HG03520 (cell line): ENCODE data around the gene LNX1.
A peak's percentile ranks its signal among the peaks of the same experiment; 100 is the strongest.

Experiments used
- ATAC-seq: cut with Tn5 transposase; IDR thresholded peaks from one replicate; pipeline ENCODE4 v1.9.1; 2021; ENCODE audit warnings: mild to moderate bottlenecking, moderate library complexity; ENCODE audit not compliant: unreplicated experiment

LNX1 gene

GRCh38 chr4:53601251-53601764 is 10.0 kb upstream of the LNX1 start:
- ATAC-seq, result peak; percentile 54

- ATAC-seq, result peak; percentile 60
Observed at GRCh38 chr4:53599632-53600031, 8.3 kb upstream of the LNX1 start.

DNA sequence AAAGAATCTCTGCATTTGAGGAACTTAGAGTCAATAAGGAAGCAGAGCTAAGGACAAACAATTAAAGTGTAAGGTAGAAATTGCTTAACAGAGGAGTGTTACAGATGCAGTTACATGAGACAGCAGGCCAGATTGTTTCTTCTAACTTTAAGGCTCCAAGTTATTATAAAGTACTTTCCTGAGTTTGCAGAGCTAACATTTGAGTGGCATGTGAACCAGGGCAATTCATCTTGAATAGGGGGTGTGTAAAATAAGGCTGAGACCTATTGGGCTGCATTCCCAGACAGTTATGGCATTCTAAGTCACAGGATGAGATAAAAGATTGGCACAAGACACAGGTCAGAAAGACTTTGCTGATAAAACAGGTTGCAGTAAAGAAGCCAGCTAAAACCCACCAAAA is 7.6 kb upstream of the LNX1 start:
- no peak for ATAC-seq

DNA sequence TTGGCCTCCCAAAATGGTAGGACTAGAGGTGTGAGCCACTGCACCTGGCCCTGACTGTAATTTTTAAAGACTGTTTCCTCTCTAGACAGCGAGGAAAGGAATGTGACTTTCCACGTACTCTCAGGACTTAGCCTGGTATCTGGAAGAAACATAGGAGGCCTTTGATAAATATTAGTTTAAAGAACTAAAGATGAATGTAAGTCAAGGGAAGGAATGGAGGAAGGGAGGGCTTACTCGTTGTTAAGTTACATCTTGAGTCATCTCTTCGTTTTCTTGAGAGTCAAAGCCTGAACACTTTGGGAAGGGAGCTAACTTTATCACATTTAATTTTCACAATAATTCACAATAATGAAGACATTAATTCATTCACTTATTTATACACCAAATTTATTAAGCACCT is 7.2 kb upstream of the LNX1 start:
- no peak for ATAC-seq

DNA sequence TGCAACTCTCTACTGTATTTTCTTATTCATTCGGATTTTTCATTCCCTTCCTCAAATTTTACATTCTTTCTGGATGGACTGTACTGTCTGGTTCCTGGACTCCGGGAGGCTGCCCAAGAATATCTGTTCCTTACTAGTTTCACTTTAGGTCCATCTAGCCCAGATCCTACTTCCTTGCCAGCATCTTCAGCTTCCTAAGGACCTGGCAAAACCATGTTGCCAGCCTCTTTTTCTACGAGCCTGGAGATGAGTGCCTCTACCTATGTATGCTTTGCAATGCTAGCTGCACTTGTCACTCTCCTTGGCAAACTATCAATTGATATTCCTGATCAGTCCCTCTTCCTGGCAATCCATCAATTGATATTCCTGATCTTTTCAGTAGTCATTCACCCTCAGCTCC is 5.6 kb upstream of the LNX1 start:
- ATAC-seq, result no peak

- no peak for ATAC-seq
Observed at GRCh38 chr4:53595834-53596233, 4.5 kb upstream of the LNX1 start.

DNA sequence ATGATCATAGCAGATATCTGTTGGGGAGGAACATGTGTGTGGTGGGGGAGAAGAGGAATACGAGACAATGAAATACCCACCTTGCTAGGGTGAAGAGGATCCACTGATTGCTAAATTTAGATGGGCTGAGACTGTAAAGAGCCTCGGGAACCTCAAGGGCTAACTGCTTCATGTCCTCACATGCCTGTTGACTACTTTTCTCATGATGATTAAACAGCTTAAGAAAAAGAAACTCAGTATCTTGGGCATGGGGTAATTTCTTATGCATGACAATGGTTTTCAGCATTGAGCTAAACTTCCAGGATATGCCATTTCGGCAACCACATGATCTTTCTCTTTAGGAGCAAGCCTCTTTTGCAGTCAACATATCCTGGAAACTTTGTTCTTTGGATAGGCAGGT is 3.9 kb upstream of the LNX1 start:
- ATAC-seq, result no peak

DNA sequence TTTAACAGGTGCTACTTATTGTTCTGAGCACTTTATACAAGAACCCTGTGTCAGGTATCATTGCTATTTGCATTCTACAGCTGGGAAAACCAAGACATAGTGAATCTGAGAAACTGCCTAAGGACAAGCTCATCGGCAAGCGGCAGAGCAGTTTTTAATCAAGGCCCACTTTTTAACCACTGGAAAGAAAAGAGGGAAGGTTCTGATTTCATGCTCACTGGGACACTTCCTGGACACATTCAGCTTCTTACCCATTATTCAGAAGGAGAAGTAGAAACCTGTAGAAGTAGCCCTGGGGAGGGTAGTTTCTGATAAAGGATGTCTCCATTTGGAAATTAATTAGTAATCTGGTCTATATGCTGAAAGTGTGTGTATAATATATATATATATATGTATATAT is 2.5 kb upstream of the LNX1 start:
- ATAC-seq, result no peak

DNA sequence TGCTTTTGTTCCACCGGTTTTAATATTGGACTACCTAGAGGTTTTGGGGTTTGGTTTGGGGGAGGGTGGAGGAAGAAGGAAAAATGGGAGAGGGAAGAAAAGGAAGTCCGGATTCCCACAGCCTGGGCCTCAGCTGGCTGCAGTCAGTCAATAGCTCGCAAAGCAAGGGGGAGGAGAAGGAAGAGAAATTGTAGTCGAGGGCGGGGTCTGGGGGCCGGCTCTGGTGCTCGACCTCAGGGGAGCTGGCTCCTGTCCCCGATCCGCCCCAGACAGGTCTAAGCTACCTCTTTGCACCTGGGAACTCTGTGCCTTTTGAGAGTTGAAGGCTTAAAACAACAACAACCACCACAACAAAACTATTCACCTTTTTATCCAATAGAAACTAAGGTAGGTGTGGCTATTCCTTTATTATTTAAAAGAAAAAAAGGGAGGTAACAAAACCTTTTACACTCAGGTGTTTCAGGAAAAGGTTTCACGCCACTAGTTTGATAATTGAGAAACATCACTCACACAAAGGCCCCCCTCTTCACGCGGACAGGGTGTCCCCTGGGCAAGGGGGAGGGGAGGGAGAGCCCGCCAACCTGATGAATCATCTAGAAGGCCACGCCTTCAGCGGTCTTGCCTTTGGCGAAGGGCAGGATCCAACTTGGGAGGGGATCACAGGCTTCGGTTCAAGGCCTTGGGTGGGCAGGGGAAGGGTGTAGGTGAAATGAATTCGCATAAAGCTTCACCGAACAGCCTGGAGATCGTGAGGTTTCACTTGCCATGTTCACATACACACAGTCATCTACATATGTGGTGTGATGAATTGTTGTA is 1.6 kb upstream of the LNX1 start:
- ATAC-seq, result no peak

DNA sequence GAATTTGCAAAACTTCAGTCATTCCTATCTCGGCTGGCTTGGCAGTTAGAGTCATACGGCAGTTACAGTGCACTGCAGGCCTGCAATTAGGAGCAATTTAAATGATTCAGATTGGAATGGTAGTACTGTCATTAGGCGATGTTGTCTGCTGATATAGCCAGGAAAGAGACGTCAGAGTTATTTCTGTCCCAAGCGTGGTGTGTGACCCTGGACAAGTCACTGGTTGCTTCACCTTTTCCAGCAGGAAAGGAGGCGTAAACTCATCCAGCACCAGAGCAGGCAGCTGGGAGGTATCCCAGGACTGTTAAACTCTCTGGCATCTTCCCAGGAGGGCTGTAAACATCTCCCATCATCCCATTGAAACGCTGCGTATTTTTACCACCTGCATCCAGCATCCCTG is 836 bp upstream of the LNX1 start:
- no peak for ATAC-seq

DNA sequence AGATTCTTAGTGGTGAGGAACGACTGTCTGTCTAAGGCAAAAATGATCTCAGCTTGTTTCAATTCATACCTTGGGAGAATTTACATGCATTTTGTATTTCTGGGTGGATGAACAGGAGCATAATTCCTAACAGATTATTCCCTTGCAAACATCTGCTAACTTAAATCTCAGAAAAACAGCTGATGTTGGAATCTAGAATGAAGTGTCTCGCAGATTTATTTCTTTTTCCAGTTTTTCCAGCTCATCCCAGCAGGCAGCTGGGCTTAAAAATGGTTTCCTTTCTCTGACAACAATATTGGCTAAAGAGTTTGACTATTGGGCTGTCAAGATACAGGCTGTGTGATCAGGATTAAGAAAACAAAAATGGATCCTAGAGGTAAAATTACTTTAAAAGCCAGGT is 1.1 kb downstream of the LNX1 start:
- no peak for ATAC-seq

- no peak for ATAC-seq
Observed at GRCh38 chr4:53589511-53589910, 1.8 kb downstream of the LNX1 start.

DNA sequence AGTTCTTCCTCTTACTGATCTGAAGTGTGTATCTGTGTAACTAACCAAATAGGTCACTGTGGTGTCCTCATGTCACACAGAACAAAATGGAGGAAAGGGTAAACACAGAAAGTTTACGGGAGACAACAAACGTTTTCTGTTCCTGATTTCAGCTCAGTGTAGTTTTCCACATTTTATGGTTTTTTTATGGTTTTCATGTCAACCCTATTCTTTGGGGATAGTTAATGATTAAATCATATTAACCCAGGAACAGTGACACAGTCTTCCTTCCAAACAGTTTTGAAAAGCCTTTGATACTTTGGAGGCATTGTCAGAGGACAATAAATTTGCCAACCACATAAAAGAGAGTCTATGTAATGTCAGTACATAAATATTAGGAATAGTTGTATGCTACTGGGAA is 4.2 kb downstream of the LNX1 start:
- no peak for ATAC-seq

DNA sequence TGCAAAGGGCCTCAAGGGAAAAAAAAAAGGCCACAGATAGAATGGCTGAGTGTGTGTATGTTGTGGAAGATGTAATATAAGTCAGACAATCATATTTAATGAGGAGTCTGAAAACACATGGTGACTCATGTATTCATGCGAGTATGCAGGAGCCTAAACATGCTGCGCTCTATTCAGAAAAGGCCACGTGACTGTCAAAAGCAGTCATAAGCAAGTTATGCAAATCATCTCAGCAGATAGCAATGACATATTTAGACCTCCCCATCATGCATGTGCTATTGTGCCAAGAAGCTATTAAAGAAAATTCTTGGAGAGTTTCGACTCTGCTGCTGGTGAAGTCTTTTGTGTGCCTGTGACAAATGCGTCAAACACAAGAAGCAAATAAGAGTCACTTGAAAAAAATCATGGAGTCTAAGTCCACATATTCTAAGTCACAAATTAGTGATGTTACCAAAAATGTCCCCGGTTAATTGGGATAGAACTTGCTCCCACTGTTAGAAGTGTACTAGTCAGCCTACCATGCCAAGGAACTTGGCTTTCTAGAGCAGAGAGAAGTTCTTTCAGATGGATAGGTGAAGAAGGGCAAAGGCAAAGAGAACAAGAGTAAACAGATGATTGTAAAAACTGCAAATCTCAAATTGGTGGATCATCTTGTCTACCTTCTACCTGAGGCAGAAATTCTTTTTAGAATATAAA is 5.0 kb downstream of the LNX1 start:
- no peak for ATAC-seq

DNA sequence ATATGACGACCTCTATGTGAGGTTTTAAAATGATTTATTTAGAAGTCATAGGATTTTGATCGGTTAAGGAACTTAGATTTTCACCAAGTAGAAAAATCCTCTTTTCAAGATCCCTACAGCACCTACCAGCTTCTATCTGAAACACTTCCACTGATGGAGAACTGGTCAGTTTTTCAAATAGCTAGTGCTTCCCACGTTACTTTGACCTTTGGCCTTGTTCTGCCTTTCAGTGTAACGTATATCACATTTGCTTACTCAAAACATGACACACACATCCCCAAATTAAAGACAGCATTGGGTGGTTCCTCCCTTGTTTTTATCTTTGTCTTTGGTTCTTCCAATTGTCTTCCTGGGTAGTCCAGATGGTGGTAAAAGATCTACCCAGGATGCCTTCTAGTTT is 6.6 kb downstream of the LNX1 start:
- ATAC-seq, result no peak

GRCh38 chr4:53583513-53583912 is 7.8 kb downstream of the LNX1 start:
- ATAC-seq, result no peak

- ATAC-seq, result no peak
Observed at GRCh38 chr4:53582194-53582593, 9.1 kb downstream of the LNX1 start.

GRCh38 chr4:53580274-53580673 is 11.0 kb downstream of the LNX1 start:
- ATAC-seq, result no peak

DNA sequence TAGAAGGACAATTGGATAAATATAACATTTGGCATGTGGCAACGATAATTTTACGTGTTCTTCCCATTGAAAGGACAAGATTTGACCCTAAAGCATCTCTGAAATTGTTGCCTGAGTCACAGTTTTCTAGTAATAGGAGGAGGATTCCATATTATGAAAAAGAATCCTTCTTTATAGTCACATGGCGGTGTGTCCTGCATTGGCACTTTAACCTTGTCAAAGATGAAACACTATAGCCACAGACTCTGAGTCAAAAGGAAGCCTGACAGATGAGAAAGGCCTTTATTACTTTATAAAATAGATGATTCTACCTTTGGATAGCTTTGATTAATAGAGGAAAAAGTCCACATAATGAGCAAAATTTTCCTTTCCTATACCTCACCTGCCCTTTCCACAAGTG is 11.5 kb downstream of the LNX1 start:
- ATAC-seq, result no peak

DNA sequence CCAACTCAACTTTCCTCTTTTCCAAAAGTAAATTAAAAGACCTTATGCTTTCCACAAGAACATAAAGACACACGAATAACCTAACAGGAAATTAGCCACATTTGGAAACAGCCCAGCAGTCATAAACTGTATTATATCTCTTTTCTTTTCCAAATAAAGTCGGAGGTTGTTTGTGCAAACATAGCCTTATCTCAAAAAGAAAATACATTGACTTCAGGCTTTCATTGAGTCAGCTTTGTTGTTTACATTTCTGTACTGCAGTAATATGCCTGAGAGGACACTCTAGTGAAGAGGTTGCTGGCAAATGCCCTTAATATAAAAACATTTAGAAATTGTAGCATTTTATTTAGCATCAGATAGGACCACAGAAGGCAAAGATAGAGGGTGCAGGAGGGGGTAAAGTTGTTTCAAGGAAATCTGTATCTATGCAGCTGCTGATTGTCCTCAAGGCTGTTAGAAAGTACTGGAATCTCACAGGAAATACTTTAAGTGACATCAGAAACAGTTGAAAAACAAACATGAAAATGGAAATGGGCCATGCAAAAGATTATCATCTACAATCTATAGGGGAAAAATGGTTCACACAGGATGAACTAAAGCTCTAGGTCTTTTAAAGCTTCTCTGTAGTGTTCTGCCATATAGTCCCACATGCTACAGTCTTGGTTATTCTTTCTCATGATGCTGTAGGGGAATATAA is 14.5 kb downstream of the LNX1 start:
- no peak for ATAC-seq

DNA sequence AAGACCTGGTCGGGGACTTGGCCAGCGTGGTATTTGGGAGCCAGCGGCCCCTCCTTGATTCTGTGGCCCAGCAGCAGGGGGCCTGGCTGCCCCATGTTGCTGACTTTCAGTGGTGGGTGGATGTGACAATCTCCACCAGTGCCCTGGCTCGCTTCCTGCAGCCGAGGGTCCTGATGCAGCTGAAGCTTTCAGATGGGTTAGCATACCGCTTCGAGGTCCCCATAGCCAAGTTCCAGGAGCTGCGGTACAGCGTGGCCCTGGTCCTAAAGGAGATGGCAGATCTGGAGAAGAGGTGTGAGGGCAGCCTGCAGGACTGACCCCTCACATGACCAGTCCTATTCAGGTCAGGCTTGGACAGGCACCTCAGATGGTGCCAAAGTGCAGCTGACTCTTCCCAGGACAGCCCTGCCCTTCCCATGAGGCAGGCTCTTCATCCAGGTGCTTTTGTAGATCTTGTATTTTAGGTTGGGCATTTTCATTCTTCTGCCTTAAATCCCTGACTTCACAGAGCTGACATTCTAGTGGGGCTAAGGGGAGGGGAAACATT is 15.1 kb downstream of the LNX1 start:
- no peak for ATAC-seq
